SW480 (cell line): Measurements from ENCODE around the gene DPM2.
A peak's percentile ranks its signal among the peaks of the same experiment; 100 is the strongest.

Source experiments
- DNase-seq: peaks from one replicate; pipeline ENCODE4 v3.0.0-alpha.2; 2016; ENCODE audit warnings: low spot score

DPM2 gene

DNA sequence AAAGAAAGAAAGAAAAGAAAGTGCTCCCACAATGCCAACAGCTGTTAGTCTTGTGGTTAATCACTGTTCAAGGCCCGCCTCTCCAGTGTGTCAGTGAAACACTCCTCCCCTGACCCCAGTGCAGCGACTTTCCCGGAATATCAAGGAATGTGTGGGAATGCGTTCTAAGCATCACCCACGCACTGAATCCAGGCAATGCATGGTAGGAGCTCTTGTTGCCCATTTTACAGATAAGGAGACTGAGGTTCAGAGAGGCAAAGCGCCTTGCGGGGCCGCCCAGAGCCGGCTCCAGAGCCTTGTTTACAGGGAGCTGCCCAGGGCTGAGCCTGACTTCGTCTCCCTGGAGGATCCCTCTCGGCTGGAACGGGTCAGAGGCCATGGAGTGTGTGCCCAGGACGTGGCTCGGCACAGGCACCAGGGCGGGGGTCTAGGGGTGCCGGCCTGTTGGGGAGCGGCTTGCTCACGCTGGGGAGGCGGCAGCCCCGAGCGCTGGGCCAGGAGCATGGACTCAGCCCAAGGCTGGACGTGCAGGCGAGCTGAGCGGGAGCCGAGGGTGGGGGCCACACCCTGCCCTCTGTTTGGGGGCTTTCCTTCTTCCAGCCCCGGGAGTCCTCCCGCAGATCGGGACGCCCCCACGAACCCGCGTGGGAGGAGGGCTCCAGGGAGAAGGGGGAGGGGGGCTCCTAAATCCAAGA is 39.1 kb downstream of the DPM2 start:
- DNase-seq: no peak

DNA sequence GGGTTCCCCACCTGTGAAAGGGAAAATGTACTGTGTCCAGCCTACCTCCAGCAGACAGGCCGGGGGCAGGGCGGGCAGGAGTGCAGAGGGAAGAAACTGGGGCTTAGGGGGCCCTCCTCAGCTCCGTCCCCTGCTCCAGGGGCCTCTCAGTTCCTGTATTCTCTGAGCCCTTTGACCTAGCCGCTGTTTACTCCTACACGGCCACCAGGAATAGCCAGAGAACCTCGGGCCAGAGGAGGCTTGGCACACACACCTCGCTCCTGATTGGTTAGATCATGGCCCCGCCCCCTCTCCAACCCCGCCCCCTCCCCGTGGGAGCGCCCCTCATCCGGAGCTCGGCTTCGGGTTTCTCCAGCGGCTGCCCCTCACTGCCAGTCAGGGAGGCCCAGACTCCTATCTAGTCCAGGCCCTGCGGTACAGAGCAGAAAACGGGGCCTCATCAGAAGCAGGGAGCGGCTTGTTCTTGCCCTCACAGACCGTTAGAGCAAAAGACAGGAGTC is 40.4 kb downstream of the DPM2 start:
- DNase-seq: peak; percentile 77

DNA sequence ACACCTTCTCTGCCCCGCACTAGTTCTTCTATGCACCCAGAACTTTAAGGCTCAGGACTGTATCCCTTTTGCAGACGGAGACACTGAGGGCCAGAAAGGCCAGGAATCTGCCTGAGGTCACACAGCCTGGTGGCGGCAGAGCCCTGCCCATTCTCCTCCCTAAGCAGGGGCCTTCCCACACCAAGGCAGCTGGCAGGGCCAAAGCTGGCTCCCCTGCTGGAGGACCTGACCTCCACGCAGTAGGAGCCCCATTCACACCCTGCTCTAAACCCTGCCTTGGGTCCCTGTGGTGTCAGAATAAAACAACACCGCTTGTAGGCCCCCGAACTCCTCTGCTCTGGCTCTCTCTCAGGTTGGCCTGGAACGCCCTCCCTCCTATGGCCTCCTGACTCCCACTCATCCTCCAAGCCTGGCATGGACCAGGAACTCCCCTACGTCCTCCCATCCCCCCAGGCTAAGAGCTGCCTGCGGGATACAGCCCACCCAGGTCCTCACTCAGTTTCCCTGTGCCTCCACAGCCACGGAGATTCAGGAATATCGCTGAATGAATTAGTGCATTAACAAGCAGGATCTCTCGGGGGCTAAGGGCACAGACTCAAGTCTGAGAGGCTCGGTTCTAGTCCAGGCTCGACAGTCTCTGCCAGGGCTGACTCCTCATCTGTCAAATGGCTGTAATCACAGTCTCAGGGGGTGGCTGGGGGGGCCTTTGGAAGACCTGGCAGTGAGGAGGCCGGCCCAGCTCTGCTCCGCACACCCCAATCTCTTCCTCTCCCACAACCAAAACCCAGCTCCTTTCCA is 41.1 kb downstream of the DPM2 start:
- DNase-seq: no peak

DNA sequence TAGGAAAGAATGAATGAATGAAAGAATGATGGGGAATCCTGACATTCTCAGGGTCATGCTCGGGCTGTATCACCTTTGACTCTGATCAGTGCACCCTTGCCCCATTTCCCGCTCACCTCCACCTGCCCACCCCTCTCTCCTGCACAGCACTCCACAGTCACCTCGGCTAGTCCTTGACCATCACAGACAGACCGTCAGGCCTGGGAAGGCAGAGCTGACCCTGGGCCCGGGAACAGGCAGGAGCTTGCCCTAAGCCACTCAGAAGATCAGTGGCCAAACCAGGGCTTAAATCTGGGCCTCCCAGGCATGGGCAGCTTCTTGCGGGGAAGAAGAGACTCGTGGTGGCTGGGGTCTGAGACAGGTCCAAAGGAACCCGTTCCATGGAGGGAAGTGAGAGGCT is 41.8 kb downstream of the DPM2 start:
- DNase-seq: no peak

DNA sequence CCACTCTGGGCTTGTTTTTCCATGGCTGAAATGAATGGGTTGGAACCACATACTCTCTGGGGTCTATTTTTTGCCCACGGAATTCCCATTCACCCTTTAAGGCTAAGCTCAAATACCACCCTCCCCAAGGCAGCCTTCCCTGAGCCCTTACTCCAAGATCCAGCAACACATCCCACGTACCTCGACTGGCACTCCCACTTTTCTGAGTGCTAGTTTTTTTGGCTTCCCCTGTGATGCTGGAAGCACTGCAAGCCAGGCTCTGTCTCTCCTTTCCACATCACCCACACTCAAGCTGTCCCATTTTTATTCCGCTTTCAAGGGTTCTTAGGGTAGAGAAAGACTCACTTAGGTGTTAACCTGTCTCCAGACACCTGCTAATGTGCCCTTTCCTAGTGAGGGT is 44.3 kb downstream of the DPM2 start:
- no peak for DNase-seq

DNA sequence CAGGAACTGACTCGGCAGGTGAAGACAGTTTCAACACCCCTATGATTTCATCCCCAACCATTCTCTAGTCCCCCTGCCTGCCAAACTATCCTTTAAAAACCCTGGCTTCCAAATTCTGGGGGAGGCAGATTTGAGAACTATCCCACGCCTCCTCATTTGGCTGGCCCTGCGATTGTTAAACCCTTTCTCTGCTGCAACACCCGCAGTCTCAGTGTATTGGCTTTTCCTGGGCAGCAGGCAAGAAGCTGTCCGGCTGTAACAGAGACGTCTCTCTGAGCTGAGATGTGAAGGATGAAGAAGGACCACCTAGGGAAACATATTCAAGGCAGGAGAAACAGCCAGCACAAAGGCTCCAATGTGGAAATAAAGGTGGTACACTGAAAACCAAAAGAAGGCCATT is 44.8 kb downstream of the DPM2 start:
- no peak for DNase-seq

DNA sequence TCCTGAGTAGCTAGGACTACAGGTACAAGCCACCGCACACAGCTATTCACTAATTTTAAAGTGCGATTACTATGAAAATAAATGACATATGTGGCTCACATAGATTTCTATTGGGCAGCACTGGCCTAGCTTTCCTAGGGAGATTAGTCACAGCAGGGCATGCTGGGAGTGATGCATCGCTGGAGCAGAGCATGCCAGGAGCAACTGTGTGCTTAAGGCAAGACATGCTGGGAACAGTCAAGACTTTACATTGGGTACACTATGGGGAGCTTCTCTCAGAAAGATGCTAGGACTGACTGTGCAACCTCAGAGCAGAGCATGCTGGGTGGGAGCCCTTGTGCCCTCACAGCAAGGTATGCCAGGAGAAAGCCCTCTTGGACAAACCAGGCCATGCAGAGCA is 47.6 kb downstream of the DPM2 start:
- DNase-seq: no peak

DNA sequence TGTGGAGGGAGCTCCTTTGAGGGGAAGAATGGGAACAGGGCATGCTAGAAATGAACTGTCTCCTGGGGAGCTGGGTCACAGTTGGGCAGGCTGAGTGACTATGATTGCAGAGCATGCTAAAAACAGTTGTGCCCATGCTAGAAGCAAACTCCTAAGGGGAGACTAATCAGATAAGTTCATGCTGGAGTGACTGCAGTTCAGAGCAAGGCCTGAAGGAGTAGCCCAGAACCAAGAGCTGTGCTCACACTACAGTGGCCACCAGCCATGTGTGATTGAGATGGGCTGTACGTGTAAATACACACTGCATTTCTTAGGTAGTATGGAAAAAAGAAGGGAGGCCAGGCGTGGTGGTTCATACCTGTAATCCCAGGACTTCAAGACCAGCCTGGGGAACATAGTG is 49.9 kb downstream of the DPM2 start:
- DNase-seq: no peak

DNA sequence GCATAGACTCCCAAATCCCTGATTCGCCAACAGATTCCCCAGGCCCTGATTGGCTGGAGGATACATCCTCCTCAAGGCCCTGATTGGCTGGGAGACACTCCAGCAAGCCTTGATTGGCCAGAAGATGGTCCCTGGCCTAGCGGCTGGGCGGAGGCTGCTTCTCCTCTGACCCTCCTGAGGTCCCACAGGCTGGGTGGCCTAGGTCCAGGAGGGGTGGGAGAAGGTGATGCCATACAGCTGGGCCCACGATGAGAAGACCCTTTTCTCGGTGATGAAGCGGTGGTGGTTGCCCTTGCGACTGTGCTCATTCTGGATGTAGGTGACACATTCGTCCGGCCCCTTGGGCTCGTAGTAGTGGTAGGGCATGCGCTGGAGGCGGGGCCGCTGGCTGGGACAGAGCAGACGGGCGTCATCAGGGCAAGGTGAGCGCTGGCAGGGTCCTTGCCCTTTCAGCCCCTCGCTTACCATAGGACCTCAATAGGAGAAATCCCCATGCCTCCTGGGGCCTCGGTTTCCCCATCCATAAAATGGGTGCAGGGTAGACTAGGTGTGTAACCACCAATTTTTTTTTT is 51.2 kb downstream of the DPM2 start:
- DNase-seq: no peak

DNA sequence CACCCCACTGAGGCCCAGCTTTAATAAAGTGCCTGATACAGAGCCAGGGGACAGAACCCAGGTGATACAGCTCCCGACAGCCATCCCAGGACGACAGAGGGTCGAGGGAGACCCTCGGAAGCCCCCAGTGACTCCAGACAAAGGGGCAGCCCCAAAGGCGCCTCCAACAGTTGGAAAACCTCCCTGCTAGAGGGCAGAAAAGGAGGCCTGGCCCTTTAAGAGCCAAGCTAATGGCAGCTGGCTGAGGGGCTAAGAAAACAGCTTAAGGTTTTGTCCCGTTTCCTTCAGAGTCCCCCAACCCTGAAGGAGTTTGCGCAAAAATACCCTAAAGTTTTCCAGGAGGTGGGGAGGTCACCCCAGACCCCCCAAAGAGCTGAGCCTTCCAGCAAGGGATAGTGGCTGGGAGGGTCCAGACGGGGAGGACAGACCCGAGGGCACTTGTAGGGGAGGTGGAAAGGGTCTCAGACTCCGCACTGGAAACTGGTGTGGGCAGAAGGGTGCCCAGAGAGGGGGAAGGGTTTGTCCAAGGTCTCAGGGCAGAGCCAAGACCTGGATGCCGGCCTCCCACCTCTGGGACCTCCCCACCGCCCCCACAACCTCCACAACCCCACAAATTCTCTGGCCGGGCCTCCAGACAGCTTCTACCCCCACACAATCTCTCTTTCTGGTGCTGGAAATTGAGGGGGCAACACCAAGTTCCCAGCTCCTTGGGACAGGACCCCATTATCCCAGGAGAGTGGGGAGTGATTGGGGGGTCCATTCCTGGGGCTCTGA is 52.0 kb downstream of the DPM2 start:
- DNase-seq: no peak
